H1 (cell line): Measurements from ENCODE around the gene UBXN11. TPM values are rescaled to one million over a fixed set of nuclear protein-coding genes. Genes with fewer than 3 reads are reported as not detected.

Source experiments
- CTCF ChIA-PET: fragments of 300-600 bp; sonication (Branson Sonifier 250); formaldehyde crosslinking; loops from one replicate; lab custom pipeline; 2021; ENCODE audit not compliant: partially characterized antibody; lab: Charles Lee
- POLR2A ChIA-PET: fragments of 300-600 bp; sonication (Branson Sonifier 250); formaldehyde crosslinking; loops from one replicate; lab custom pipeline; 2021; ENCODE audit warnings: inconsistent platforms; ENCODE audit not compliant: partially characterized antibody; lab: Charles Lee
- DNase-seq, 2 experiments: peaks; one replicate each; pipeline versions ENCODE4 v3.0.0 to v3.0.0-alpha.2; 2010 to 2022; ENCODE audit warnings: low spot score in 2 of 2, low read depth in 1 of 2, mixed read lengths in 1 of 2
- FAIRE-seq: peaks from 2 replicates; lab custom pipeline; 2011; peaks lifted over from hg19 to GRCh38; lab: Jason Lieb, UNC
- H2AFZ ChIP-seq: 2 replicates; pipeline ENCODE4 v1.8.1; 2012; ENCODE audit warnings: low read length, inconsistent platforms
- H2AK5ac ChIP-seq: 2 replicates; pipeline ENCODE4 v1.6.1; 2013; ENCODE audit warnings: low read depth, low read length
- H2BK120ac ChIP-seq: replicated peaks from 2 replicates; pipeline ENCODE3; 2013; ENCODE audit warnings: low read depth, low read length, inconsistent platforms
- H2BK12ac ChIP-seq: 2 replicates; pipeline ENCODE4 v1.6.1; 2013; ENCODE audit warnings: low read depth, low read length
- H2BK15ac ChIP-seq: 2 replicates; pipeline ENCODE4 v1.6.1; 2013; ENCODE audit warnings: low read length
- H2BK20ac ChIP-seq: 2 replicates; pipeline ENCODE4 v1.6.1; 2013; ENCODE audit warnings: low read length
- H2BK5ac ChIP-seq: 2 replicates; pipeline ENCODE4 v1.6.1; 2013; ENCODE audit warnings: low read depth, low read length
- H3K14ac ChIP-seq: 2 replicates; pipeline ENCODE4 v1.6.1; 2013; ENCODE audit warnings: inconsistent platforms; ENCODE audit not compliant: insufficient read length
- H3K18ac ChIP-seq: 2 replicates; pipeline ENCODE4 v1.6.1; 2013; ENCODE audit warnings: low read length; ENCODE audit errors: extremely low read depth
- H3K23ac ChIP-seq: 2 replicates; pipeline ENCODE4 v1.6.1; 2013; ENCODE audit warnings: inconsistent platforms; ENCODE audit not compliant: insufficient read length
- H3K23me2 ChIP-seq: 2 replicates; pipeline ENCODE4 v1.6.1; 2013; ENCODE audit warnings: low read depth, low read length
- H3K27ac ChIP-seq: 2 replicates; pipeline ENCODE4 v1.6.1; 2011; ENCODE audit warnings: low read depth, low read length, inconsistent platforms
- H3K27me3 ChIP-seq, 4 experiments: replicated peaks in 1 of 4; 1 replicate in 1 of 4; 2 replicates in 3 of 4; pipeline versions ENCODE4 v1.6.1 to v1.8.1; 2011 to 2013; ENCODE audit warnings: low read length in 3 of 4, mild to moderate bottlenecking in 3 of 4, inconsistent platforms in 2 of 4, mixed read lengths in 2 of 4, moderate library complexity in 1 of 4; ENCODE audit not compliant: control insufficient read depth in 3 of 4, insufficient read depth in 3 of 4; ENCODE audit errors: extremely low read depth in 1 of 4
- H3K36me3 ChIP-seq, 4 experiments: 2 replicates each; pipeline versions ENCODE4 v1.6.1 to v1.8.1; 2011 to 2013; ENCODE audit warnings: mild to moderate bottlenecking in 4 of 4, low read length in 3 of 4, moderate library complexity in 2 of 4, control low read depth in 1 of 4, inconsistent platforms in 1 of 4; ENCODE audit not compliant: insufficient read depth in 4 of 4, control insufficient read depth in 2 of 4
- H3K4ac ChIP-seq: replicated peaks from 2 replicates; pipeline ENCODE3; 2013; ENCODE audit warnings: low read length, low read depth, mixed read lengths, inconsistent platforms; ENCODE audit not compliant: insufficient read length
- H3K4me1 ChIP-seq, 4 experiments: replicated peaks in 1 of 4; 1 replicate in 1 of 4; 2 replicates in 3 of 4; pipeline versions ENCODE4 v1.6.1 to v1.8.1; 2011 to 2013; ENCODE audit warnings: low read length in 3 of 4, inconsistent platforms in 2 of 4, mixed read lengths in 1 of 4; ENCODE audit not compliant: insufficient read depth in 4 of 4, control insufficient read depth in 3 of 4
- H3K4me2 ChIP-seq, 2 experiments: 2 replicates each; pipeline versions ENCODE4 v1.6.1 to v1.8.1; 2011 to 2013; ENCODE audit warnings: low read depth in 2 of 2, low read length in 2 of 2, control low read depth in 1 of 2, inconsistent platforms in 1 of 2, mild to moderate bottlenecking in 1 of 2; ENCODE audit not compliant: insufficient read depth in 1 of 2
- H3K4me3 ChIP-seq, 4 experiments: fragments of 200-600, 300-600 bp in 1 of 4; sonication (generic), shearing (Covaris generic), sonication (Bioruptor Twin) in 1 of 4; 2 replicates each; pipeline versions ENCODE4 v1.5.1 to v1.8.1; 2011 to 2016; ENCODE audit warnings: low read length in 4 of 4, low read depth in 3 of 4, control low read depth in 2 of 4, inconsistent platforms in 2 of 4, mild to moderate bottlenecking in 2 of 4, mixed read lengths in 1 of 4, moderate library complexity in 1 of 4; ENCODE audit not compliant: insufficient read depth in 2 of 4; ENCODE audit errors: extremely low read depth in 1 of 4
- H3K56ac ChIP-seq: replicated peaks from 2 replicates; pipeline ENCODE3; 2013; ENCODE audit warnings: low read depth, mild to moderate bottlenecking, mixed read lengths, low read length, inconsistent platforms; ENCODE audit not compliant: insufficient read length
- H3K79me1 ChIP-seq: 2 replicates; pipeline ENCODE4 v1.6.1; 2013; ENCODE audit warnings: low read depth, low read length, control low read depth
- H3K79me2 ChIP-seq, 2 experiments: 2 replicates each; pipeline versions ENCODE4 v1.6.1 to v1.8.1; 2012 to 2013; ENCODE audit warnings: low read length in 2 of 2, mild to moderate bottlenecking in 2 of 2, inconsistent platforms in 1 of 2; ENCODE audit not compliant: insufficient read depth in 2 of 2, control insufficient read depth in 1 of 2
- H3K9ac ChIP-seq, 4 experiments: replicated peaks in 1 of 4; 1 replicate in 1 of 4; 2 replicates in 3 of 4; pipeline versions ENCODE4 v1.6.1 to v1.8.1; 2011 to 2013; ENCODE audit warnings: low read depth in 3 of 4, low read length in 3 of 4, control low read depth in 2 of 4, mild to moderate bottlenecking in 2 of 4, moderate library complexity in 2 of 4, inconsistent platforms in 1 of 4; ENCODE audit errors: extremely low read depth in 1 of 4
- H3K9me3 ChIP-seq, 2 experiments: 2 replicates each; pipeline versions ENCODE4 v1.6.1 to v1.8.1; 2012 to 2013; ENCODE audit warnings: mild to moderate bottlenecking in 2 of 2, moderate library complexity in 2 of 2, control low read depth in 1 of 2, inconsistent platforms in 1 of 2, low read depth in 1 of 2, low read length in 1 of 2, mixed read lengths in 1 of 2; ENCODE audit not compliant: insufficient read depth in 2 of 2
- H4K20me1 ChIP-seq, 2 experiments: replicated peaks in 1 of 2; 2 replicates each; pipeline versions ENCODE3 to v1.8.1; 2011 to 2013; ENCODE audit warnings: inconsistent platforms in 2 of 2, low read length in 2 of 2, mild to moderate bottlenecking in 1 of 2; ENCODE audit not compliant: insufficient read depth in 2 of 2, control insufficient read depth in 1 of 2
- H4K5ac ChIP-seq: 2 replicates; pipeline ENCODE4 v1.6.1; 2013; ENCODE audit warnings: low read length, low read depth, mixed read lengths, inconsistent platforms; ENCODE audit not compliant: insufficient read length
- H4K8ac ChIP-seq: 2 replicates; pipeline ENCODE4 v1.8.0; 2013; ENCODE audit warnings: mild to moderate bottlenecking, moderate library complexity, low read length, inconsistent platforms; ENCODE audit not compliant: insufficient read depth; ENCODE audit errors: extremely low read depth
- H4K91ac ChIP-seq: replicated peaks from 2 replicates; pipeline ENCODE3; 2013; ENCODE audit warnings: low read length, mixed read lengths, inconsistent platforms; ENCODE audit not compliant: insufficient read length
- CEBPB ChIP-seq: IDR thresholded peaks from 2 replicates; pipeline ENCODE4 v1.6.1; 2012; ENCODE audit warnings: low read depth, low read length
- KDM1A ChIP-seq: fragments of 200-600, 300-600 bp; sonication (generic); IDR thresholded peaks from 2 replicates; pipeline ENCODE4 v1.7.1; 2016; ENCODE audit warnings: mild to moderate bottlenecking, low read length, borderline replicate concordance
- SIN3A ChIP-seq, 2 experiments: IDR thresholded peaks in 1 of 2; conservative IDR thresholded peaks in 1 of 2; 2 replicates each; pipeline ENCODE4 v1.6.1; 2011 to 2012; ENCODE audit warnings: low read length in 2 of 2, improper control_type of control experiment in 1 of 2, low read depth in 1 of 2, mild to moderate bottlenecking in 1 of 2
- whole genome bisulfite sequencing, 2 experiments: shearing (Covaris generic) in 1 of 2; methylation state at CpG; one replicate each; pipeline versions ENCODE4 v1.1.6 to v1.1.7; 2013 to 2015; ENCODE audit warnings: low lambda C conversion rate in 2 of 2, mixed read lengths in 2 of 2, inconsistent platforms in 1 of 2, low coverage in 1 of 2, missing lambda C conversion rate in 1 of 2; ENCODE audit not compliant: insufficient replicate concordance in 2 of 2, insufficient coverage in 1 of 2, insufficient read length in 1 of 2; ENCODE audit errors: extremely low coverage in 1 of 2, missing lambda C conversion rate in 1 of 2; 5-methylcytosine and 5-hydroxymethylcytosine counted together
- polyA plus RNA-seq, 7 experiments: library from polyadenylated mRNA; depleted of rRNA in 3 of 7; stranded (reverse) in 5 of 7; unstranded in 2 of 7; fragments of >200 nt in 5 of 7; fragments of 200-250 nt in 2 of 7; gene quantifications; 1 replicate in 5 of 7; 2 replicates in 1 of 7; 4 replicates in 1 of 7; pipeline versions ENCODE4 v1.2.1 to v1.2.3, GENCODE V29; 2011 to 2013; ENCODE audit warnings: missing spikeins in 2 of 7, mixed read lengths in 2 of 7
- total RNA-seq: library from RNA; stranded (reverse); fragmentation: NEBNext Ultra II Directional; extraction: Animal tissue kit (Norgen Biotek cat#: 25700); gene quantifications from 2 replicates; pipeline ENCODE4 v1.2.1, GENCODE V29; 2021

The UBXN11 gene
- total and polyA plus RNA-seq, 2 of the 8 experiments (the other 6 are each of a cell fraction or from before 2014, with no cell fraction given), result 6.3 to 10.4 TPM

- H3K36me3 ChIP-seq, result no peaks in the 10 kb centered on the region
- ChIA-PET POLR2A (interaction anchor here (0.7 to 3.9 kb wide), 9 partner anchors 9 to 100 kb away, joined by 3 to 29 read pairs (median 9); partner anchors contain the start of genes LIN28A and UBXN11), CTCF (interaction anchor here (1.1 to 57.0 kb wide), 5 partner anchors 15 to 80 kb away, joined by 3 to 1530 read pairs (median 4); partner anchors contain the start of genes SH3BGRL3 and UBXN11)
- H2AFZ ChIP-seq, result no peak overlapping the region
- H2BK12ac ChIP-seq, result no peak overlapping the region
- DNase-seq (no peak), FAIRE-seq (no peak)
- no peaks in the 10 kb centered on the region for H3K27me3 ChIP-seq
- H4K91ac ChIP-seq, result no peak overlapping the region
- H4K5ac ChIP-seq, result no peak overlapping the region
- no peak overlapping the region for H3K4ac ChIP-seq
- no peaks in the 10 kb centered on the region for H3K79me1 ChIP-seq
- no peak overlapping the region for H2BK20ac ChIP-seq
- H3K56ac ChIP-seq, result no peak overlapping the region
- 97% methylated on average over 6 of the region's 8 CpGs; no CpG with 5 or more reads in 1 of the 2 experiments for WGBS, 2 experiments
- no peak overlapping the region for H3K4me2 ChIP-seq
- H2BK120ac ChIP-seq, result no peak overlapping the region
- H3K9me3 ChIP-seq, result no peaks in the 10 kb centered on the region
- TF ChIP-seq KDM1A (peak; percentile 76), CEBPB (peak; percentile 4; the same call in 1 of the 2 replicates), SIN3A (conservative IDR thresholded peaks at IDR 0.05 in 1 of 2, IDR thresholded peaks at IDR 0.05 in 1 of 2; ENCODE audit: low read depth in 1 of 2, low read length in 2 of 2) (no peak)
- H3K4me3 ChIP-seq, result no peak overlapping the region
- no peak overlapping the region for H2BK15ac ChIP-seq
- H2AK5ac ChIP-seq, result no peak overlapping the region
- H4K8ac ChIP-seq, result no peak overlapping the region
- H3K23ac ChIP-seq, result no peak overlapping the region
- no peak overlapping the region for H3K27ac ChIP-seq
- H3K23me2 ChIP-seq, result no peaks in the 10 kb centered on the region
- no peak overlapping the region for H3K14ac ChIP-seq
- H3K18ac ChIP-seq, result no peak overlapping the region; the same call in 1 of the 2 replicates
- no peak overlapping the region for H3K9ac ChIP-seq
- H3K79me2 ChIP-seq, result no peaks in the 10 kb centered on the region
- H2BK5ac ChIP-seq, result no peak overlapping the region
- peaks cover 4 to 16% (median 8%) of the 10 kb centered on the region in 4 experiments for H3K4me1 ChIP-seq
- no peaks in the 10 kb centered on the region for H4K20me1 ChIP-seq
These were observed 9.7 kb upstream of the UBXN11 start for GRCh38 chr1:26315874-26316850.
